K562 (cell line): ENCODE data around the gene MIEF2. TPM values are rescaled to one million over a fixed set of nuclear protein-coding genes. Genes with fewer than 3 reads are reported as not detected.

Experiments used
- ATAC-seq: fragments of 200-7000 bp; cut with Tn5 transposase; 3 replicates; pipeline ENCODE4 v1.9.1; 2020; ENCODE audit warnings: moderate library complexity
- BruUV-seq: library from RNA; stranded (reverse); fragments of 400-500 nt; replicated peaks from 2 replicates; lab custom pipeline; 2021; lab: Mats Ljungman, UMichigan
- CTCF ChIA-PET: fragments of 300-600 bp; formaldehyde crosslinking; extraction: SDS; loops from one replicate; lab custom pipeline; 2021; ENCODE audit warnings: low intra/inter-chr PET ratio; lab: Yijun Ruan, JAX
- POLR2A ChIA-PET: fragments of 300-600, 350-650 bp; sonication (Branson Sonifier 250); formaldehyde crosslinking; extraction: SDS; loops from one replicate; lab custom pipeline; 2021; ENCODE audit warnings: antibody characterized with exemption, inconsistent platforms; lab: Yijun Ruan, JAX
- DNase-seq, 4 experiments: peaks; one replicate each; pipeline versions ENCODE4 v3.0.0 to v3.0.0-alpha.2; 2011 to 2018; ENCODE audit warnings: low spot score in 3 of 4, mixed read lengths in 3 of 4; ENCODE audit errors: extremely low read depth in 1 of 4
- FAIRE-seq: peaks from 2 replicates; lab custom pipeline; 2011; peaks lifted over from hg19 to GRCh38; lab: Jason Lieb, UNC
- H2AFZ ChIP-seq: 2 replicates; pipeline ENCODE4 v1.6.0; 2011; ENCODE audit warnings: low read depth, low read length, control low read depth, inconsistent platforms
- H3K27ac ChIP-seq: fragments of 200-600 bp; 3 replicates; pipeline ENCODE4 v1.8.0; 2011; ENCODE audit warnings: low read depth, mild to moderate bottlenecking, control low read depth, inconsistent platforms, low read length, moderate library complexity, mixed read lengths; ENCODE audit errors: extremely low read depth
- H3K27me3 ChIP-seq, 2 experiments: fragments of 300-600 bp in 1 of 2; 2 replicates in 1 of 2; 3 replicates in 1 of 2; pipeline versions ENCODE4 v1.6.0 to v1.8.0; 2011; ENCODE audit warnings: inconsistent platforms in 2 of 2, low read length in 2 of 2, mild to moderate bottlenecking in 1 of 2, mixed read lengths in 1 of 2, moderate library complexity in 1 of 2; ENCODE audit not compliant: control insufficient read depth in 2 of 2, insufficient read depth in 2 of 2
- H3K36me3 ChIP-seq: fragments of 300-600 bp; 3 replicates; pipeline ENCODE4 v1.8.0; 2011; ENCODE audit warnings: mild to moderate bottlenecking, low read length, inconsistent platforms; ENCODE audit not compliant: control insufficient read depth, insufficient read depth
- H3K4me1 ChIP-seq, 2 experiments: fragments of 200-600 bp in 1 of 2; replicated peaks in 1 of 2; 2 replicates in 1 of 2; 3 replicates in 1 of 2; pipeline versions ENCODE4 v1.5.1 to v1.8.0; 2011; ENCODE audit warnings: inconsistent platforms in 2 of 2, low read length in 2 of 2, mild to moderate bottlenecking in 1 of 2, mixed read lengths in 1 of 2, moderate library complexity in 1 of 2; ENCODE audit not compliant: control insufficient read depth in 2 of 2, insufficient read depth in 2 of 2
- H3K4me2 ChIP-seq: 2 replicates; pipeline ENCODE4 v1.6.1; 2011; ENCODE audit warnings: low read length, control low read depth, inconsistent platforms, mixed read lengths; ENCODE audit not compliant: insufficient read depth
- H3K4me3 ChIP-seq: fragments of 200-600 bp; sonication (generic), shearing (Covaris generic); 2 replicates; pipeline ENCODE4 v1.5.1; 2016; ENCODE audit warnings: control low read depth, inconsistent platforms
- H3K79me2 ChIP-seq: fragments of 200-600 bp; 3 replicates; pipeline ENCODE4 v1.8.0; 2011; ENCODE audit warnings: low read length, inconsistent platforms; ENCODE audit not compliant: control insufficient read depth, insufficient read depth
- H3K9ac ChIP-seq, 2 experiments: 2 replicates each; pipeline versions ENCODE4 v1.6.0 to v1.6.1; 2011; ENCODE audit warnings: low read depth in 2 of 2, low read length in 2 of 2, control low read depth in 1 of 2, inconsistent platforms in 1 of 2, mild to moderate bottlenecking in 1 of 2, mixed read lengths in 1 of 2; ENCODE audit not compliant: insufficient read depth in 1 of 2
- H3K9me1 ChIP-seq: one replicate; pipeline ENCODE4 v1.6.0; 2011; ENCODE audit warnings: inconsistent platforms, mild to moderate bottlenecking, low read length, moderate library complexity; ENCODE audit not compliant: control insufficient read depth, insufficient read depth
- H3K9me3 ChIP-seq: replicated peaks from 2 replicates; pipeline ENCODE4 v1.5.1; 2011; ENCODE audit warnings: low read depth, low read length, inconsistent platforms; ENCODE audit not compliant: control insufficient read depth, insufficient read depth
- H4K20me1 ChIP-seq: replicated peaks from 2 replicates; pipeline ENCODE4 v1.6.1; 2011; ENCODE audit warnings: low read length, inconsistent platforms, mixed read lengths; ENCODE audit not compliant: control insufficient read depth, insufficient read depth
- ELK1 ChIP-seq: sonication (generic); formaldehyde crosslinking; IDR thresholded peaks from 2 replicates; pipeline ENCODE4 v1.8.1; 2022; ENCODE audit warnings: missing genetic modification reagents
- PHTF2 ChIP-seq: fragments of 250-450 bp; sonication (Bioruptor Pico); IDR thresholded peaks from 2 replicates; pipeline ENCODE4 v1.5.0; 2021; ENCODE audit warnings: mild to moderate bottlenecking
- RHOXF2B ChIP-seq: fragments of 250-450 bp; sonication (Bioruptor Pico); conservative IDR thresholded peaks from 2 replicates; pipeline ENCODE4 v1.5.1; 2021
- ZNF431 ChIP-seq: sonication (generic); formaldehyde crosslinking; IDR thresholded peaks from 2 replicates; pipeline ENCODE4 v1.8.0; 2022; ENCODE audit warnings: mild to moderate bottlenecking, missing genetic modification reagents
- WGBS: fragments of 100-300 bp; shearing (Covaris generic); methylation state at CpG from one replicate; pipeline ENCODE4 v1.1.6; 2016; ENCODE audit warnings: low coverage, mixed read lengths; ENCODE audit not compliant: insufficient coverage; ENCODE audit errors: missing lambda C conversion rate; 5-methylcytosine and 5-hydroxymethylcytosine counted together
- in situ Hi-C: fragments of 300-500 bp; cut with MboI; formaldehyde crosslinking; loops from 4 replicates; pipeline ENCODE4 v1.15.0; 2018; ENCODE audit warnings: inconsistent platforms, mixed read lengths
- intact Hi-C: fragments of 100-400 bp; cut with micrococcal nuclease; formaldehyde crosslinking; loops from 2 replicates; pipeline ENCODE4 v1.14.2; 2022
- polyA plus RNA-seq, 8 experiments: library from polyadenylated mRNA; depleted of rRNA in 4 of 8; stranded (reverse) in 5 of 8; unstranded in 3 of 8; fragments of >200 nt; fragmentation: Nextera tagmentation in 2 of 8; fragmentation: Illumina TruSeq in 1 of 8; extraction: Ambion mirVana in 2 of 8; extraction: Trizol in 1 of 8; gene quantifications; 2 replicates each; pipeline versions ENCODE4 v1.2.1 to v1.2.3, GENCODE V29; 2011 to 2014; ENCODE audit warnings: inconsistent platforms in 1 of 8, missing spikeins in 1 of 8
- total RNA-seq, 7 experiments: library from RNA; depleted of rRNA in 6 of 7; stranded (reverse); fragments of >200 nt in 6 of 7; fragmentation: Illumina TruSeq in 2 of 7; extraction: Trizol in 2 of 7; gene quantifications; 2 replicates each; pipeline versions ENCODE4 v1.2.1 to v1.2.3, GENCODE V29; 2011 to 2021; ENCODE audit warnings: low replicate concordance in 1 of 7

The MIEF2 gene
- total and polyA plus RNA-seq, 9 of the 15 experiments (the other 6 are each of a cell fraction or from before 2014, with no cell fraction given), result 0.10 to 8.2 (median 2.4) TPM

GRCh38 chr17:18256351-18256750 is 4.1 kb upstream of the MIEF2 start:
- H3K4me2 ChIP-seq, result no peak overlapping the region
- intact Hi-C loops (no loop called here), in situ Hi-C loops (no loop called here)
- H3K4me3 ChIP-seq, result no peak overlapping the region
- H3K27me3 ChIP-seq, result no peaks in the 10 kb centered on the region
- DNase-seq (no peak), FAIRE-seq (no peak), ATAC-seq (no peak)
- no peaks in the 10 kb centered on the region for H3K9me3 ChIP-seq
- no peak overlapping the region for H2AFZ ChIP-seq
- peaks cover 38% of the 10 kb centered on the region; the same call in 1 of the 3 replicates for H3K36me3 ChIP-seq
- H4K20me1 ChIP-seq, result no peaks in the 10 kb centered on the region
- no TSS peak for BruUV-seq
- CTCF ChIA-PET, result no interaction called here
- POLR2A ChIA-PET, result interaction anchor here (0.9 kb wide), 2 partner anchors 15 to 65 kb away, joined by 3 read pairs; no protein-coding TSS in a partner anchor
- no peak for TF ChIP-seq ZNF431 (CRISPR knock-in tag)
- 88% methylated on average over 7 of the region's 11 CpGs for WGBS
- H3K27ac ChIP-seq, result no peak overlapping the region
- H3K9me1 ChIP-seq, result no peaks in the 10 kb centered on the region
- peaks cover 14 to 52% of the 10 kb centered on the region in 2 experiments; a peak in 4 of 5 replicates for H3K4me1 ChIP-seq
- H3K79me2 ChIP-seq, result peaks cover 21% of the 10 kb centered on the region
- H3K9ac ChIP-seq, result peak overlapping the region in 1 of 2 experiments; percentile 93; a peak in 2 of 4 replicates

- H3K9ac ChIP-seq, result peak overlapping the region in 1 of 2 experiments; percentile 93; a peak in 2 of 4 replicates
- H3K79me2 ChIP-seq, result peaks cover 23% of the 10 kb centered on the region
- H3K9me1 ChIP-seq, result no peaks in the 10 kb centered on the region
- ATAC-seq, result no peak
- H3K36me3 ChIP-seq, result peaks cover 35% of the 10 kb centered on the region; the same call in 1 of the 3 replicates
- no peaks in the 10 kb centered on the region for H3K9me3 ChIP-seq
- no peak for TF ChIP-seq PHTF2
- TF ChIP-seq ELK1 (CRISPR knock-in tag), result no peak
- TF ChIP-seq RHOXF2B (CRISPR knock-in tag), result no peak
- ChIA-PET CTCF (no interaction called here), POLR2A (interaction anchor here (0.9 kb wide), 2 partner anchors 15 to 65 kb away, joined by 3 read pairs; no protein-coding TSS in a partner anchor)
- no peak for FAIRE-seq
- no peak overlapping the region for H3K4me2 ChIP-seq
- no peak for DNase-seq
- BruUV-seq, result no TSS peak
- H3K4me3 ChIP-seq, result no peak overlapping the region
- WGBS, result 93% methylated on average over 3 of the region's 7 CpGs
- no peaks in the 10 kb centered on the region for H4K20me1 ChIP-seq
- intact Hi-C loops, result no loop called here
- no peaks in the 10 kb centered on the region for H3K27me3 ChIP-seq
- H3K4me1 ChIP-seq, result peaks cover 18 to 56% of the 10 kb centered on the region in 2 experiments; a peak in 4 of 5 replicates
- no peak overlapping the region for H2AFZ ChIP-seq
- in situ Hi-C loops, result no loop called here
- H3K27ac ChIP-seq, result no peak overlapping the region
Measured at GRCh38 chr17:18256776-18257175, 3.7 kb upstream of the MIEF2 start.
